HCT116 (cell line): Measurements from ENCODE around the gene PLD2. TPM values are rescaled to one million over a fixed set of nuclear protein-coding genes. Genes with fewer than 3 reads are reported as not detected.

ENCODE experiments used
- ATAC-seq: fragments of 200-7000 bp; cut with Tn5 transposase; 2 replicates; pipeline ENCODE4 v1.9.1; 2020; ENCODE audit warnings: mild to moderate bottlenecking, moderate library complexity
- BruUV-seq: library from RNA; stranded (reverse); fragments of 400-500 nt; replicated peaks from 2 replicates; lab custom pipeline; 2021; lab: Mats Ljungman, UMichigan
- CTCF ChIA-PET: fragments of 300-600 bp; sonication (Branson Sonifier 250); formaldehyde crosslinking; loops from one replicate; lab custom pipeline; 2021; ENCODE audit warnings: antibody characterized with exemption; lab: Charles Lee
- POLR2A ChIA-PET: fragments of 300-600, 350-600 bp; sonication (Branson Sonifier 250); formaldehyde crosslinking; loops from one replicate; lab custom pipeline; 2021; ENCODE audit warnings: antibody characterized with exemption; lab: Charles Lee
- RAD21 ChIA-PET, 2 experiments: fragments of 300-600 bp; sonication (Branson Sonifier 250); formaldehyde crosslinking; loops; one replicate each; lab custom pipeline; 2023; ENCODE audit warnings: low total read pairs in 2 of 2; ENCODE audit not compliant: uncharacterized antibody in 2 of 2, unreplicated experiment in 2 of 2, low non-redundant PET in 1 of 2; lab: Charles Lee
- DNase-seq: peaks from one replicate; pipeline ENCODE4 v3.0.0-alpha.2; 2010; ENCODE audit warnings: low read depth, low spot score
- H2AFZ ChIP-seq: fragments of 200-600 bp; shearing (Covaris generic), sonication (generic); 2 replicates; pipeline ENCODE4 v1.6.1; 2017; ENCODE audit warnings: low read depth, mixed run types, mixed read lengths, antibody characterized with exemption, low read length; ENCODE audit not compliant: poor library complexity, severe bottlenecking
- H3K27ac ChIP-seq: 2 replicates; pipeline ENCODE4 v1.5.1; 2012; ENCODE audit warnings: low read depth, low read length
- H3K27me3 ChIP-seq: fragments of 200-600 bp; sonication (generic); 2 replicates; pipeline ENCODE4 v1.6.1; 2016; ENCODE audit warnings: mixed run types, low read length, mixed read lengths; ENCODE audit not compliant: insufficient read depth
- H3K36me3 ChIP-seq, 2 experiments: fragments of 200-500 bp in 1 of 2; fragments of 200-600 bp in 1 of 2; sonication (Bioruptor generic) in 1 of 2; sonication (generic) in 1 of 2; 2 replicates each; pipeline versions ENCODE4 v1.5.1 to v1.6.1; 2014 to 2016; ENCODE audit warnings: low read length in 2 of 2, inconsistent platforms in 1 of 2, mixed read lengths in 1 of 2, mixed run types in 1 of 2; ENCODE audit not compliant: insufficient read depth in 2 of 2, control insufficient read depth in 1 of 2
- H3K4me1 ChIP-seq, 2 experiments: fragments of 200-600 bp in 1 of 2; sonication (generic) in 1 of 2; 2 replicates each; pipeline versions ENCODE4 v1.5.1 to v1.6.1; 2012 to 2017; ENCODE audit warnings: low read length in 2 of 2, inconsistent platforms in 1 of 2, mild to moderate bottlenecking in 1 of 2, mixed read lengths in 1 of 2, mixed run types in 1 of 2, moderate library complexity in 1 of 2; ENCODE audit not compliant: insufficient read depth in 2 of 2, control insufficient read depth in 1 of 2
- H3K4me2 ChIP-seq: fragments of 200-600 bp; sonication (generic); 2 replicates; pipeline ENCODE4 v1.6.1; 2017; ENCODE audit warnings: mixed run types, low read length, mixed read lengths
- H3K4me3 ChIP-seq, 2 experiments: fragments of 200-600 bp in 1 of 2; sonication (generic) in 1 of 2; replicated peaks in 1 of 2; 2 replicates each; pipeline ENCODE4 v1.5.1; 2011 to 2016; ENCODE audit warnings: low read length in 2 of 2, control low read depth in 1 of 2, low read depth in 1 of 2, mild to moderate bottlenecking in 1 of 2, mixed read lengths in 1 of 2, mixed run types in 1 of 2
- H3K79me2 ChIP-seq: fragments of 200-600 bp; sonication (generic); 2 replicates; pipeline ENCODE4 v1.6.1; 2017; ENCODE audit warnings: mild to moderate bottlenecking, mixed run types, low read length, moderate library complexity, mixed read lengths; ENCODE audit not compliant: insufficient read depth
- H3K9ac ChIP-seq: fragments of 200-600 bp; sonication (generic); 2 replicates; pipeline ENCODE4 v1.6.1; 2016; ENCODE audit warnings: low read length, mixed read lengths
- H3K9me2 ChIP-seq: fragments of 200-600 bp; sonication (generic), shearing (Covaris generic); 2 replicates; pipeline ENCODE4 v1.6.1; 2017; ENCODE audit warnings: mixed run types, mild to moderate bottlenecking, moderate library complexity; ENCODE audit not compliant: insufficient read depth
- H3K9me3 ChIP-seq, 2 experiments: fragments of 200-500 bp in 1 of 2; fragments of 200-600 bp in 1 of 2; sonication (Bioruptor generic) in 1 of 2; sonication (generic) in 1 of 2; 2 replicates each; pipeline ENCODE4 v1.6.1; 2014 to 2017; ENCODE audit warnings: low read length in 2 of 2, mixed read lengths in 2 of 2, inconsistent platforms in 1 of 2, low read depth in 1 of 2, mild to moderate bottlenecking in 1 of 2, mixed run types in 1 of 2, moderate library complexity in 1 of 2; ENCODE audit not compliant: control insufficient read depth in 1 of 2, insufficient read depth in 1 of 2
- H4K20me1 ChIP-seq: fragments of 200-600 bp; sonication (generic), shearing (Covaris generic); 2 replicates; pipeline ENCODE4 v1.6.1; 2017; ENCODE audit warnings: mixed run types, mild to moderate bottlenecking, moderate library complexity; ENCODE audit not compliant: insufficient read depth
- EZH2 ChIP-seq: fragments of 200-600 bp; sonication (generic); IDR thresholded peaks from 2 replicates; pipeline ENCODE4 v1.6.1; 2017; ENCODE audit warnings: antibody characterized with exemption, mixed run types
- intact Hi-C: fragments of 100-400 bp; cut with micrococcal nuclease; formaldehyde crosslinking; loops from 2 replicates; pipeline ENCODE4 v1.10.0; 2022
- total RNA-seq: library from RNA; stranded (reverse); gene quantifications from one replicate; pipeline ENCODE4 v1.2.1, GENCODE V29; 2021; ENCODE audit not compliant: unreplicated experiment
- TF ChIP-seq, protein P1 (sequence below): IDR thresholded peaks from 2 replicates; pipeline ENCODE4 v1.6.1; 2012; ENCODE audit warnings: low read depth

The PLD2 gene
- total RNA-seq, 1 experiment from 2014 or later, result 47.7 TPM

DNA sequence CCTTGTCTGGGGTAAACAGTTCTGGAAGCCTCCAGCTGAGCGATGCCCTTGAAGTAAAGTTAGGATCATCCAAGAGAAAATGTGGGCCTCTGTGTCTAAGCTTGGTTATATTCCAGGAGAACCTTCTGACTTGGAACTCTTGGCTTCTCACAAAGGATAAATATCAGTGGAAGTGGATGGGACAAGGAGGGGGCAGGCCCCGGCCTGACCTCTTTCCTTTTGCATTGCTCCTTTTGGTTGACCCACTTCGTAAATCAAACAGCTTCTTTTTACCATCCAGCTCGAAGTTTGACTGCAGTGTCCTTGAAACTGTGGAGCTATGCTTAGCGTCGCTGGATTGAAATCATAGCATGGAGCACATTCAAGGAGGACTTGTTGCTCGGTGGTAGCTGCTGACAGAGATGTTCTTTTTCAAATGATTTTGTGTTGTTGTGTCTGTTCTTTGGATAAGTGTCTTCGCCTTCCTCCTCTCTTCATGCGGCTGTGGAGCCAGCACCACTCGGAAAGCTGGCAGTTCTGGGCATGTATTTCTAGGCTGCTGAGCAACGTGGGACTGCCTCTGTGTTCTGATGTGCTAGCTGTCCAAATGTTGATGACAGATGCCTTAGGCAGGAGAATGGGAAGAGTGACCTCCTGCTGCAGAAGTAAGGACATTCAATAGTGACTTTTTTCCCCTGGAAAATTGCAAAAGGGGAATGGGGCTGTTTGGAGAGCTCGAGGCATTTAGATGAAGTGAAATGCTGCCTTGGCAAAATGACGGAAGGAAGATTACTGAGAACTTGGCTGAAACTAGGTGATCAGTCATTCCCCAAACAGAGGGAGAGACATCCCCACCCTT, 30.7 kb downstream of the PLD2 start:
- no peak for DNase-seq
- no peaks in the 10 kb centered on the region; the same call in 1 of the 2 replicates for H4K20me1 ChIP-seq
- CTCF ChIA-PET, result no interaction called here
- TF ChIP-seq, protein P1, sequence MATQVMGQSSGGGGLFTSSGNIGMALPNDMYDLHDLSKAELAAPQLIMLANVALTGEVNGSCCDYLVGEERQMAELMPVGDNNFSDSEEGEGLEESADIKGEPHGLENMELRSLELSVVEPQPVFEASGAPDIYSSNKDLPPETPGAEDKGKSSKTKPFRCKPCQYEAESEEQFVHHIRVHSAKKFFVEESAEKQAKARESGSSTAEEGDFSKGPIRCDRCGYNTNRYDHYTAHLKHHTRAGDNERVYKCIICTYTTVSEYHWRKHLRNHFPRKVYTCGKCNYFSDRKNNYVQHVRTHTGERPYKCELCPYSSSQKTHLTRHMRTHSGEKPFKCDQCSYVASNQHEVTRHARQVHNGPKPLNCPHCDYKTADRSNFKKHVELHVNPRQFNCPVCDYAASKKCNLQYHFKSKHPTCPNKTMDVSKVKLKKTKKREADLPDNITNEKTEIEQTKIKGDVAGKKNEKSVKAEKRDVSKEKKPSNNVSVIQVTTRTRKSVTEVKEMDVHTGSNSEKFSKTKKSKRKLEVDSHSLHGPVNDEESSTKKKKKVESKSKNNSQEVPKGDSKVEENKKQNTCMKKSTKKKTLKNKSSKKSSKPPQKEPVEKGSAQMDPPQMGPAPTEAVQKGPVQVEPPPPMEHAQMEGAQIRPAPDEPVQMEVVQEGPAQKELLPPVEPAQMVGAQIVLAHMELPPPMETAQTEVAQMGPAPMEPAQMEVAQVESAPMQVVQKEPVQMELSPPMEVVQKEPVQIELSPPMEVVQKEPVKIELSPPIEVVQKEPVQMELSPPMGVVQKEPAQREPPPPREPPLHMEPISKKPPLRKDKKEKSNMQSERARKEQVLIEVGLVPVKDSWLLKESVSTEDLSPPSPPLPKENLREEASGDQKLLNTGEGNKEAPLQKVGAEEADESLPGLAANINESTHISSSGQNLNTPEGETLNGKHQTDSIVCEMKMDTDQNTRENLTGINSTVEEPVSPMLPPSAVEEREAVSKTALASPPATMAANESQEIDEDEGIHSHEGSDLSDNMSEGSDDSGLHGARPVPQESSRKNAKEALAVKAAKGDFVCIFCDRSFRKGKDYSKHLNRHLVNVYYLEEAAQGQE, result no peak
- no peak for TF ChIP-seq EZH2
- no peaks in the 10 kb centered on the region for H3K9me3 ChIP-seq
- BruUV-seq, result no TSS peak
- peaks cover 16 to 31% of the 10 kb centered on the region in 2 experiments for H3K4me1 ChIP-seq
- RAD21 ChIA-PET, result no interaction called here
- peaks cover 3 to 13% of the 10 kb centered on the region in 2 experiments; a peak in 1 of 4 replicates for H3K36me3 ChIP-seq
- H3K79me2 ChIP-seq, result peaks cover 90% of the 10 kb centered on the region
- intact Hi-C loops, result loop anchor here (10.0 kb wide), 1 partner anchor 47 kb away; no protein-coding TSS in a partner anchor
- no peak overlapping the region for H3K27ac ChIP-seq
- no peak overlapping the region for H3K4me3 ChIP-seq
- POLR2A ChIA-PET, result interaction anchor here (1.6 kb wide), 1 partner anchor 20 kb away, joined by 3 read pairs; no protein-coding TSS in a partner anchor
- ATAC-seq, result no peak
- H2AFZ ChIP-seq, result no peak overlapping the region
- H3K9ac ChIP-seq, result no peak overlapping the region
- H3K27me3 ChIP-seq, result no peaks in the 10 kb centered on the region
- H3K4me2 ChIP-seq, result no peak overlapping the region
- no peaks in the 10 kb centered on the region for H3K9me2 ChIP-seq
